Measurements from ENCODE around the gene PHKG2. TPM values are rescaled to one million over a fixed set of nuclear protein-coding genes. Genes with fewer than 3 reads are reported as not detected.
A peak's percentile ranks its signal among the peaks of the same experiment; 100 is the strongest.

The PHKG2 gene
- total RNA-seq, 1 donor from 2014 or later, result 26.0 TPM

GRCh38 chr16:30703971-30704370 is 44.3 kb upstream of the PHKG2 start:
- Histone ChIP-seq H3K4me1 (peaks cover 15% of the 10 kb centered on the region), H3K27ac (no peak overlapping the region), H3K4me3 (no peak overlapping the region), H3K9me3 (no peaks in the 10 kb centered on the region), H3K36me3 (peaks cover 91% of the 10 kb centered on the region), H3K27me3 (no peaks in the 10 kb centered on the region)
- DNase-seq (no peak), ATAC-seq (no peak)
- intact Hi-C loops (cut with DNase I), result no loop called here
- no peak for TF ChIP-seq CTCF (IDR thresholded peaks at IDR 0.05)

GRCh38 chr16:30706046-30706445 is 42.2 kb upstream of the PHKG2 start:
- Histone ChIP-seq H3K9me3 (no peaks in the 10 kb centered on the region), H3K27ac (no peak overlapping the region), H3K36me3 (peaks cover 98% of the 10 kb centered on the region), H3K4me3 (no peak overlapping the region), H3K27me3 (no peaks in the 10 kb centered on the region), H3K4me1 (no peaks in the 10 kb centered on the region)
- TF ChIP-seq CTCF (IDR thresholded peaks at IDR 0.05), result no peak
- intact Hi-C loops (cut with DNase I), result no loop called here
- no peak for ATAC-seq
- DNase-seq, result no peak

- no peak for ATAC-seq
- intact Hi-C loops (cut with DNase I), result loop anchor here (10.0 kb wide), 1 partner anchor 54 kb away; the partner anchor contains the start of genes CFAP119 and RNF40
- Histone ChIP-seq H3K27me3 (no peaks in the 10 kb centered on the region), H3K36me3 (peaks cover 99% of the 10 kb centered on the region), H3K9me3 (no peaks in the 10 kb centered on the region), H3K27ac (no peak overlapping the region), H3K4me1 (peaks cover 3% of the 10 kb centered on the region), H3K4me3 (no peak overlapping the region)
- no peak for TF ChIP-seq CTCF (IDR thresholded peaks at IDR 0.05)
- DNase-seq, result no peak
Observed at GRCh38 chr16:30710971-30711370, 37.3 kb upstream of the PHKG2 start.

- peaks cover 99% of the 10 kb centered on the region for H3K36me3 ChIP-seq
- intact Hi-C loops (cut with DNase I), result loop anchor here (10.0 kb wide), 1 partner anchor 53 kb away; the partner anchor contains the start of genes CFAP119 and RNF40
- no peak overlapping the region for H3K27ac ChIP-seq
- no peaks in the 10 kb centered on the region for H3K27me3 ChIP-seq
- H3K9me3 ChIP-seq, result no peaks in the 10 kb centered on the region
- H3K4me1 ChIP-seq, result peaks cover 3% of the 10 kb centered on the region
- H3K4me3 ChIP-seq, result no peak overlapping the region
- TF ChIP-seq CTCF (IDR thresholded peaks at IDR 0.05), result no peak
- ATAC-seq (no peak), DNase-seq (no peak)
Observed at GRCh38 chr16:30711712-30712111, 36.5 kb upstream of the PHKG2 start.

- H3K4me3 ChIP-seq, result no peak overlapping the region
- H3K27ac ChIP-seq, result peak overlapping the region; percentile 45
- intact Hi-C loops (cut with DNase I), result loop anchor here (10.0 kb wide), 1 partner anchor 49 kb away; the partner anchor contains the start of genes CFAP119 and RNF40
- peak; percentile 77 for ATAC-seq
- DNase-seq, result no peak
- H3K27me3 ChIP-seq, result no peaks in the 10 kb centered on the region
- H3K36me3 ChIP-seq, result peaks cover 99% of the 10 kb centered on the region
- H3K4me1 ChIP-seq, result peaks cover 3% of the 10 kb centered on the region
- no peaks in the 10 kb centered on the region for H3K9me3 ChIP-seq
- no peak for TF ChIP-seq CTCF (IDR thresholded peaks at IDR 0.05)
Observed at GRCh38 chr16:30715750-30716445, 32.3 kb upstream of the PHKG2 start.

Data from upper lobe of right lung (tissue), 1 donor.